GM11168 (cell line): ENCODE results near the gene GPR156.

Source experiments
- in situ Hi-C: fragments of 300-500 bp; cut with MboI; formaldehyde crosslinking; loops from one replicate; pipeline ENCODE4 v1.12.0; 2022; ENCODE audit warnings: low sequenced_read_pairs; ENCODE audit not compliant: unreplicated experiment

GPR156 gene

DNA sequence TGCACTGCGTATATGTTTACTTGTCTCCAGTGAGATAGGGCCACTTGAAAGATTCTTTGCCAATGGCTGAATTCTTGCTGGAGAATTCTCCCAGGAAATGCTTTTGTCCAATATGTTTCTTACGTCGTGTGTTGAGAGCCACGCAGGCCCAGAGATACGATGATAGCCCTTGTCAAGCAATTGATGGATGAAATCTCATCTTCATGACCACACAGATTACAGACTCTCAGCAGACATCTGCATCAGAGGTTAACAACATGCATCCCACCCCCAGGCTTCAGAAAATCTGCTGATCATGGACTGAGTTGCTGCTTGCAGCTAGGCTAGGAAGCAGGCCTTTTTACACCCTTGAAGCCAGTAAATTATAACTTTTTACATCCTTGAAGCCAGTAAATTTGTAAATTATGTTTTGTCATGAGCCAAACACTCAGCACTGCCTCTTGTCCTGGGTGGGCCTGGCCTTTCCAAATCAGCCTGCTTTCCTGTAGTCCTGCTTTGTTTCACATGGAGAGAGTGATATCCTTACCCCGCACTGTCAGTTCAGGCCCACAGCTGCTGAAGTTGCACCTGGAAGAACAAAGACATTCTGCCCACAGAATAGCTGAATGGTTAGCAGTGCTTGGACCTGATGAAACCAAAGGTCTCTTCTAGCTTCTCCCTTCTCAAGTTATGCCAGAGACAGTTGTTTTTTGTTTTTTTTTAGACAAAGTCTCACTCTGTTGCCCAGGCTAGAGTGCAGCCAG, 84.4 kb downstream of the GPR156 start:
- in situ Hi-C loops = no loop called here

DNA sequence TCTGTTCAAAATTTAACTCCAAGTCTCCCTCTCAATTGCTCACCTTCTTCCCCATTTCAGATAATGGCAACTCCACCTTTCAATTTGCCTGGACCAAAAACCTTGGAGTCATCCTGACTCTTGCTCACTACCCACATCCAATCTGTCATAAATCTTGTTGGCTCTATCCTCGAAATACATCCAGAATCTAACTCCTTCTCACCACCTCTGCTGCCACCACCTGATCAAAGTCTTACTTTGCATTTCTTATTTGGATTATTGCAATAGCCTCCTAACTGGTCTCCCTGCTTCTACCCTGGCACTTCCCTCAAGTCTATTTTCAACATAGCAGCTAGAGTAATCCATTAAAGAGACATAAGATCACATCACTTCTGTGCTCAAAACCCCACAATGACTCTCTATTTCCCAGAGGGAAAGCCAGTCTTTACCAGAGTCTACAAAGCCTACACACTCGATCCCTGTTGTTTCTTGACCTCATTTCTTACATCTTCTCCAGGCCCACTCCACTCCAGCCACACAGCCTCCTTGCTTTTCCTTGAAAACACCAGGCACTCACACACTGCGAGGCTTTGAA, 86.6 kb downstream of the GPR156 start:
- in situ Hi-C loops = no loop called here

GRCh38 chr3:120196812-120197211, 88.2 kb downstream of the GPR156 start:
- in situ Hi-C loops = no loop called here

DNA sequence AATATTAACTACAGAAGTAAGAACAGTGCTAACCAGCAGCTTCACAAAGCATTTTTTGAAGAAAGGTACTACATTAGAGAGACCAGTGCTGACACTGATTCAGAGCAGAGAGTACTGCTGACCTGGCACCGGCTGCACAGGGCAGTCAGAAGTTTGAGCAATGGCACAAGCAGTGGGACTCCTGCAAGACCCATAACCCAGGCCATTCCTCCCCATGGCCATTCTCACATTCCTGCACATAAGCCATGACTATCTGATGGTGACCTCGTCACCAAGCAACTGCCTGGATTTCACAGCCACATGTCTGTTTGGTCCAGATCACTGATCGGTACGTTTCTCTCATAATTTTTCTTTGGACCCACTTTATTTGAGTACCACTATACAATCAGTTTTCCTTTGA, 88.7 kb downstream of the GPR156 start:
- in situ Hi-C loops = no loop called here

DNA sequence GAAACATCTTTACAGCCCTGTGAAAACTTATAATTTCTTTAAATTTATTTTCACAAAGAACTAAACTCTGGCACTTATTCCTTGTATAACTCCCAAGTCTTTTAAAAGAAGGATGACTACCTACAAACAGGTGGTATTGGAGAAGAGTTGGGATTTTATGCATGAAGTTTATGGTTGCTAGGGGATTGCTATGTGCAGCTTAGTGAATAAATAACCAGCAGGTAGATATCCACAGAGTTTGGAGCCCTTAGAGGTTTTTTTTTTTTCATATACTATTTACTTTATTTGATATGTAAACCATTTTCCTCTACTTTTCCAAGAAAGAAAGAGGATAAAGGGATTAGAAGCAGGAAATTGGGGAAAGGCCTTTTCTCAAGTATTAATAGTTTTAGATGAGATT, 91.5 kb downstream of the GPR156 start:
- in situ Hi-C loops = no loop called here

DNA sequence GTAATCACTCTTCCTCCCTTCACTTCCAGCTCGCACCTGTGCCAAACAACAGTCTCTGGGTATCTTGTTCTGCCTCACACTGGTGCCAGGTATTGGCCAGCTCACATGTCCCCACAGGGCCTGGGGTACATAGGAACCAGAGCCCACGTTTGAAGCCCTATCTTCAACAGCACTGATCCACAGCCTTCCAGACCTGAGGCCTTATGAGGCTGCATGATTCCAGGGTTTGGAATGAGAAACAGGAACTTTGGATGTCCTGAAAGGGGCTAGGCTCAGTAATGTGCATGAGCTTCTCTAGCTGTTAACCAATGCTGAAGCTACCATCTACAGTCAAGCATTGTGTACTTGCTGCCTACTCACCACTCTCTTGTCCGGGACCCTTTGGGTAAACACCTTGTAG, 92.4 kb downstream of the GPR156 start:
- in situ Hi-C loops = no loop called here

DNA sequence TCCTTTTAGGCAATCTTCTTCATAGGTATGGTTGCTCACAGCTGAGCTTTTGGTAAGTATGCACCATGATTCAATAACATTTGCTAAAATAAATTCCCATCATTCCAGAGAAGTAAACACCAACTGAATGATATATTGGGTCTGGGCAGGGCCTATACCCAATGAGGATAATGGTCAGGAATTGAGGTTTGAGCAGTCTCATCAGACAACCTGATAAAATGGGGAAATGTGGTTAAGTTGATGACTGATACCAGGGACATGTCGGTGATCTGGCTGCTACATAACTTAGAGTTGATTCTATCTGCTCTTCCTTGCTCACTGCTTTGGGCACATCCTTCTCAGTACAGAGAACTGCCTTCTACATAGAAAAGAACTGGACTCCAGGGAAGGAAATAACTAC, 92.9 kb downstream of the GPR156 start:
- in situ Hi-C loops = no loop called here

DNA sequence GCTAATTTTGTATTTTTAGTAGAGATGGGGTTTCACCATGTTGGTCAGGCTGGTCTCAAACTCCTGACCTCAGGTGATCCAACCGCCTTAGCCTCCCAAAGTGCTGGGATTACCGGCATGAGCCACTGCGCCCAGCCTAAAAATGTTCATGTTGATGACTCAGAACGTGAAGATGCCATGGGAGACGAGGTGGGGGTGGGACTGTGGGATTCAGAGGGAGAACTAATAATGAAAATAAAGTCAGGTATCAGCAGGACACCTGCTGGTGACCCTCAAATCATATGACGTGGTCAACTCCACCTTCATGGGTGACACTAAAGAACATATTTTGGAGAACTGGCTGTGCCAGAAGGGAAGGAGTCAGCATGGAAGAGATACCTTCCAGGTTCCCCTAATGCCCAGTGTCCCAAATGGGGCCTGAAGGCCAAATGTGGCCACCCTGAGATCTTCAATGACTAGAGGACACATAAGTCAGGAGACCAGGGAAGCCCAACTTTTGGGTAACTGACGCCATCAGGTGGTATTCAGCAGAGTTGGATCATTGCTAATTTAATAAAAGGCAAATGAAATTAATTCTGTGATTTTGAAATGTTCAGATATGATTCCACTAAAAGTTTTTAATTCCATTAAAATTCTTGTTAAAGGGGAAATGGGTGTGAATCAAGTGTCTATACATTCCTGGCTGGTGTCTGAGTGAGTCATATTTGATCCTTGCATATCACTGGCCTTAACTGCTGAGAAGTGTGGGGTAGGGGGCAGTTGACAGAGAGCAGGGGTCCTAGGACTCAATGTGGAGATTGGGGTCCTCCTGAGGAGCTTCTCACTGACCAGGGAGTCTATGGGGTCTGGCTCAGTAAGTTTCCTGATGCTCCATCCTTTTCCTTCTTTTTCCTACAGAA, 102.2 kb downstream of the GPR156 start:
- in situ Hi-C loops = no loop called here

DNA sequence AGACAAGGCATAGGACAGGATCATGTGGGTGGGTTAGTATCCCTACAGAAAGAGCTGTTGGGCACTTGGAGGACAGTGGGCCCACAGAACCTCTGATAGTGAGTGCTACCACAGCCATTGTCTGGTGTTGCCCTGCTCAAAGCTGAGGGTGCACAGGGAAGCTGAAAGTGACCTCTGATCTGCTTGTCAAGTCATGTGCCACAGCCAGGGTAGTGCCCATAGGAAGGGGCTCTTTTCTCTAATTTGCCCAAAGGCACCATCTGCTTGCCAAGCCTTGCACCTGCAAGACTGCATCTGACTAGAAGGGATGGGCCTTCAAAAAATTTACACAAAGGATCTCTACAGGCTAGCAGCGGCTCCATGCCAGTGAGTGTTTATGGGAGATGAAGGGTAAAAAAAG, 103.4 kb downstream of the GPR156 start:
- in situ Hi-C loops = no loop called here

- in situ Hi-C loops = no loop called here
Measured at GRCh38 chr3:120180731-120181412, 104.2 kb downstream of the GPR156 start.

GRCh38 chr3:120177707-120178306, 107.2 kb downstream of the GPR156 start:
- in situ Hi-C loops = no loop called here

GRCh38 chr3:120177151-120177550, 107.9 kb downstream of the GPR156 start:
- in situ Hi-C loops = no loop called here

DNA sequence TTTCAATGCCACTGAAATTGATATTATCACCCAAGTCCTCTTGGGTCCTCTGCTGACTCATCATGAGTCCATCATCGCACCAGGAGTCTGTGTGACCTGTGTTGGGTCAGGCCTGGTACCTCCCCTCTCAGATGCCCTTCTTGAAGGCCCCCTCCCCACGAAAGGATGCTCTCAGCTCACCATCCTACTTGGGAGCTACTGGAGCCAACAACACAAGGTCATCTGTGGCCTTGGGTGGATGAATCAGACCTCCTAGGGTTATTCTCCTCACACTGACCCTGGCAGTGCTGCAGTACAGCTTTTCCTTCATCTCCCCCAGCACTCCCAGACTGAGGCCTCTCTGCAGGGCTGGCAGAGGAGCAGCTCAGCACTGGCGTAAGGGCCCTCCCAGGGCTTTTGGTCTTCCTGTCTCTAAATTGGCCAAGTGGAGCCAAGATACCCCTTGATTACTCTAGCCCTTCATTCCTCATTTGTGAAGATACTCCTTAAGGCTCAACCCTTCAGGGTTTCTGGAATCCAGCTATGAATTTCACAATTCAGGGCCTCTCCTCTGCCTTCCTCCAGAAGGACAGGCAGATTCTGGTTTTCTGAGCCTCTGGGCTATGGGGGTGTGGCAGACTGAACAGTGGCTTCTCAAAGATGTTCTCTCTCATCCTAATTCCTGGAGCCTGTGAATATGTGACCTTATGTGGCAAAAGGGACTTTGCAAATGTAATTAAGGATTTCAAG, 110.0 kb downstream of the GPR156 start:
- in situ Hi-C loops = no loop called here

GRCh38 chr3:120173056-120173675, 111.9 kb downstream of the GPR156 start:
- in situ Hi-C loops = no loop called here

- in situ Hi-C loops = no loop called here
Measured at GRCh38 chr3:120172070-120172469, 113.0 kb downstream of the GPR156 start.

DNA sequence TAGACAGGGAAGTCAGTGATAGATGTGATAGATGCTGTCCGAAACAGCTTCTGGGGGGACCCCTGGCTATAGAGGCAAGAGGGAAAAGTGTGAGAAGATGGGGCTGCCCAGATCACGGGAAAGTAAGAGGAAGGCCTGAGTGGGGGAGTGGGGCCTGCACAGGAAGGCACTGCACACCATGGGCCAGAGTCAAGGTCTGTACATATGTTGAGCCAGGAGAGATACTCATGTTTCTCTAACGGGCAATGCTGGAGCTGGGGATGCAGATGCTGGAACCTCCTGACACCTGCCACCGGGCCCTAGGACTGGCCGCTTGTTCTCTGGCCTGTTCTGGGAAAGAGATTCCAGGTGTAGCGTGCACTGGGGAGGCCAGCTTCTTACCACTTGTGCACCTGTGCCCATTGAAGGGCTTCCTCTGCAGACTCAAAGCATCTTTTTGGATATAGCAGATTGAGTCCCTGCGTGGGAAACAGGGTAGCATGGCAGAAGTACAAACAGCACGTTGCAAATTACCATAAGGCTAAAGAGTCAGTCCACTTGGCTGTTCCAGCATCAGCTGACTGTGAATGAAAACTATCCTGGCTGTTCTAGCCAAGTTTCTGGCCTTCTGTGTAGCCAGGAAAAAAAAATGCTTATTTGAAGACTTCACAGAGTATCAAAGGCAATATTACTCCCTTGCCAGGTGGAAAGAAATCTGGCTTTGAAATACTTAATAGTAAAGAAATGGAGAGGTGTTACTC, 113.7 kb downstream of the GPR156 start:
- in situ Hi-C loops = no loop called here

DNA sequence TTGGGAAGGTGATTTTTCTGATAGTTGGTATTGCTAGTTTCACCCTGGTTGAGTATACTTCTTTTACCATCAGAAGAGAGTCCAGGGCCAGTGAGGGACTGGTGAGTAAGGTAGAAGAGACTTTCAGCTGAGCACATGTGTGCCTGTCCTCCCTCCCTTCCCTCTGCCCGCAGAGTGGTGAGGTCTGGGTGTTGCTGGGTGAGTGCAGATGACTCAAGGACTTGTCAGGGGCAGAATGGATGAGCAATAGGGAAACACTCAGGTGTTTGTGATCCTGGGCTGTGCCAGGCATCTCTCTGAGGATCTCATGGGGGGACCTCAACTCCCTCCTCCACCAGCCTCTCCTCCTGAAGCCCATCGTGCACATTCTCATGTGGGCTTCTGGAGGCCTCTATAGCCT, 114.8 kb downstream of the GPR156 start:
- in situ Hi-C loops = no loop called here

GRCh38 chr3:120169407-120169806, 115.6 kb downstream of the GPR156 start:
- in situ Hi-C loops = no loop called here

- in situ Hi-C loops = no loop called here
Measured at GRCh38 chr3:120168611-120169010, 116.4 kb downstream of the GPR156 start.
